Measurements from ENCODE around the gene ZNF362. TPM values are rescaled to one million over a fixed set of nuclear protein-coding genes. Genes with fewer than 3 reads are reported as not detected.

ZNF362 gene
- polyA plus RNA-seq, 1 of the 3 experiments (the other 2 are of a cell fraction) = 17.1 TPM

GRCh38 chr1:33319949-33320618 lies 63.8 kb downstream of the ZNF362 start:
- no peaks in the 10 kb centered on the region for H3K9me3 ChIP-seq
- H3F3A ChIP-seq (replicated peaks; ENCODE audit: insufficient read depth) = peaks cover 20% of the 10 kb centered on the region
- 0 out of 4 replicates have a peak, but pooled peaks cover 0 to 4% of the 10 kb centered on the region in 2 experiments for H3K4me1 ChIP-seq (ENCODE audit: control insufficient read depth in 1 of 2, insufficient read depth in 2 of 2, low read depth in 1 of 2, low read length in 1 of 2)
- peaks cover 33 to 37% of the 10 kb centered on the region in 2 experiments for H3K36me3 ChIP-seq (replicated peaks in 1 of 2; ENCODE audit: control insufficient read depth in 1 of 2, insufficient read depth in 2 of 2, low read length in 1 of 2)
- no peaks in the 10 kb centered on the region for H3K79me2 ChIP-seq (ENCODE audit: insufficient read depth)
- no peak overlapping the region for H3K4me2 ChIP-seq
- POLR2A ChIA-PET = interaction anchor here (0.7 to 1.4 kb wide), 3 partner anchors 29 to 139 kb away, joined by 3 to 4 read pairs (median 4); partner anchors contain the start of gene TRIM62
- no peak overlapping the region for H2AFZ ChIP-seq (ENCODE audit: low read depth)
- H3K27me3 ChIP-seq (ENCODE audit: insufficient read depth) = no peaks in the 10 kb centered on the region
- CTCF ChIA-PET = interaction anchor here (1.1 to 2.2 kb wide), 4 partner anchors 11 to 151 kb away, joined by 3 to 7 read pairs (median 6); no protein-coding TSS in a partner anchor
- H3K4me3 ChIP-seq (ENCODE audit: low read depth in 2 of 2, low read length in 1 of 2) = no peak overlapping the region
- no peak for TF ChIP-seq ZBTB33 (IDR thresholded peaks at IDR 0.05; ENCODE audit: borderline replicate concordance, low read depth)
- no peak for TF ChIP-seq FOXM1 (IDR thresholded peaks at IDR 0.05; ENCODE audit: low read depth)
- no peak for TF ChIP-seq RFX5 (IDR thresholded peaks at IDR 0.05; ENCODE audit: low read length)
- TF ChIP-seq TCF12 (IDR thresholded peaks at IDR 0.05) = no peak
- no peak for TF ChIP-seq JUND (IDR thresholded peaks at IDR 0.05)
- no peak; the same call in 1 of the 2 replicates for TF ChIP-seq POLR2AphosphoS5 (IDR thresholded peaks at IDR 0.05; ENCODE audit: low read depth, low read length)
- no peak for TF ChIP-seq FOXJ3 (CRISPR knock-in tag; IDR thresholded peaks at IDR 0.05)
- no peak for TF ChIP-seq GABPA (IDR thresholded peaks at IDR 0.05; ENCODE audit: low read depth)
- TF ChIP-seq MXI1 (IDR thresholded peaks at IDR 0.05; ENCODE audit: low read depth, low read length) = no peak
- no peak for TF ChIP-seq REST (IDR thresholded peaks at IDR 0.05; ENCODE audit: low read depth, low read length)
- no peak for TF ChIP-seq CHD2 (IDR thresholded peaks at IDR 0.05; ENCODE audit: low read length, partially characterized antibody)
- no peak for TF ChIP-seq YY1 (IDR thresholded peaks at IDR 0.05; ENCODE audit: low read depth)
- H4K20me1 ChIP-seq (ENCODE audit: insufficient read depth) = peaks cover 19% of the 10 kb centered on the region
- WGBS (ENCODE audit: low lambda C conversion rate) = 93% methylated on average over 11 of the region's 12 CpGs
- H3K27ac ChIP-seq (ENCODE audit: low read depth in 2 of 2, low read length in 1 of 2) = no peak overlapping the region
- H3K9ac ChIP-seq = no peak overlapping the region
- no peaks in the 10 kb centered on the region for H3K9me2 ChIP-seq
- DNase-seq = no peak

All from SK-N-SH (cell line).